Trophoblast cell (in vitro differentiated cells and primary cell): Measurements from ENCODE around the gene PLXDC2.

Experiments
- DNase-seq, 2 donors: peaks; one replicate each; pipeline ENCODE4 v3.0.0-alpha.2; 2016
- H2AFZ ChIP-seq: 2 replicates; pipeline ENCODE4 v1.6.1; 2013; ENCODE audit warnings: low read length, moderate library complexity, mild to moderate bottlenecking; ENCODE audit not compliant: insufficient read depth, poor library complexity
- H2AK5ac ChIP-seq: 2 replicates; pipeline ENCODE4 v1.6.1; 2013; ENCODE audit warnings: mild to moderate bottlenecking, low read length
- H2BK120ac ChIP-seq: 2 replicates; pipeline ENCODE4 v1.6.1; 2013; ENCODE audit warnings: low read length, mild to moderate bottlenecking, moderate library complexity; ENCODE audit not compliant: insufficient read depth, poor library complexity
- H2BK12ac ChIP-seq: 2 replicates; pipeline ENCODE4 v1.6.1; 2013; ENCODE audit warnings: mild to moderate bottlenecking, low read length, moderate library complexity
- H2BK5ac ChIP-seq: 2 replicates; pipeline ENCODE4 v1.6.1; 2013; ENCODE audit warnings: low read length, low read depth, moderate library complexity, mild to moderate bottlenecking; ENCODE audit not compliant: poor library complexity
- H3K14ac ChIP-seq: 2 replicates; pipeline ENCODE4 v1.6.1; 2013; ENCODE audit warnings: mild to moderate bottlenecking, low read length
- H3K18ac ChIP-seq: 2 replicates; pipeline ENCODE4 v1.6.1; 2013; ENCODE audit warnings: mild to moderate bottlenecking, low read length
- H3K23ac ChIP-seq: 2 replicates; pipeline ENCODE4 v1.6.1; 2013; ENCODE audit warnings: low read length
- H3K27ac ChIP-seq: 2 replicates; pipeline ENCODE4 v1.5.1; 2013; ENCODE audit warnings: low read depth, mild to moderate bottlenecking, inconsistent platforms, low read length, moderate library complexity
- H3K27me3 ChIP-seq: 2 replicates; pipeline ENCODE4 v1.6.1; 2013; ENCODE audit warnings: inconsistent platforms, mild to moderate bottlenecking, low read length, moderate library complexity; ENCODE audit not compliant: insufficient read depth
- H3K36me3 ChIP-seq, 2 experiments: 1 replicate in 1 of 2; 2 replicates in 1 of 2; pipeline ENCODE4 v1.6.1; 2013; ENCODE audit warnings: low read length in 2 of 2, mild to moderate bottlenecking in 2 of 2, moderate library complexity in 1 of 2; ENCODE audit not compliant: insufficient read depth in 2 of 2, control insufficient read depth in 1 of 2
- H3K4ac ChIP-seq: 2 replicates; pipeline ENCODE4 v1.6.1; 2013; ENCODE audit warnings: low read depth, mild to moderate bottlenecking, low read length, moderate library complexity
- H3K4me1 ChIP-seq, 2 experiments: 1 replicate in 1 of 2; 2 replicates in 1 of 2; pipeline ENCODE4 v1.6.1; 2013; ENCODE audit warnings: low read length in 2 of 2, mild to moderate bottlenecking in 2 of 2, moderate library complexity in 1 of 2; ENCODE audit not compliant: insufficient read depth in 2 of 2, control insufficient read depth in 1 of 2
- H3K4me2 ChIP-seq: 2 replicates; pipeline ENCODE4 v1.6.1; 2013; ENCODE audit warnings: inconsistent platforms, mild to moderate bottlenecking, low read length, moderate library complexity
- H3K4me3 ChIP-seq: 2 replicates; pipeline ENCODE4 v1.5.1; 2013; ENCODE audit warnings: mild to moderate bottlenecking, low read depth, low read length, inconsistent platforms
- H3K79me1 ChIP-seq: one replicate; pipeline ENCODE4 v1.6.1; 2013; ENCODE audit warnings: low read length
- H3K79me2 ChIP-seq: 2 replicates; pipeline ENCODE4 v1.6.1; 2013; ENCODE audit warnings: low read length, mild to moderate bottlenecking; ENCODE audit not compliant: control insufficient read depth, insufficient read depth, poor library complexity
- H3K9ac ChIP-seq: 2 replicates; pipeline ENCODE4 v1.6.1; 2013; ENCODE audit warnings: mild to moderate bottlenecking, low read length
- H3K9me3 ChIP-seq: 2 replicates; pipeline ENCODE4 v1.6.1; 2013; ENCODE audit warnings: low read depth, mild to moderate bottlenecking, control low read depth, inconsistent platforms, low read length; ENCODE audit not compliant: insufficient read depth
- H4K12ac ChIP-seq: 2 replicates; pipeline ENCODE4 v1.6.1; 2013; ENCODE audit warnings: low read depth, mild to moderate bottlenecking, low read length, moderate library complexity
- H4K8ac ChIP-seq: 2 replicates; pipeline ENCODE4 v1.6.1; 2013; ENCODE audit warnings: low read depth, mild to moderate bottlenecking, low read length, moderate library complexity
- H4K91ac ChIP-seq: one replicate; pipeline ENCODE4 v1.6.1; 2013; ENCODE audit warnings: low read depth, mild to moderate bottlenecking, low read length, moderate library complexity
- WGBS: extraction: QIAGEN DNeasy Blood & Tissue Kit; methylation state at CpG from one replicate; pipeline ENCODE4 v1.1.7; 2013; ENCODE audit warnings: missing lambda C conversion rate; ENCODE audit not compliant: insufficient read length, insufficient coverage; ENCODE audit errors: extremely low coverage; 5-methylcytosine and 5-hydroxymethylcytosine counted together

The PLXDC2 gene

DNA sequence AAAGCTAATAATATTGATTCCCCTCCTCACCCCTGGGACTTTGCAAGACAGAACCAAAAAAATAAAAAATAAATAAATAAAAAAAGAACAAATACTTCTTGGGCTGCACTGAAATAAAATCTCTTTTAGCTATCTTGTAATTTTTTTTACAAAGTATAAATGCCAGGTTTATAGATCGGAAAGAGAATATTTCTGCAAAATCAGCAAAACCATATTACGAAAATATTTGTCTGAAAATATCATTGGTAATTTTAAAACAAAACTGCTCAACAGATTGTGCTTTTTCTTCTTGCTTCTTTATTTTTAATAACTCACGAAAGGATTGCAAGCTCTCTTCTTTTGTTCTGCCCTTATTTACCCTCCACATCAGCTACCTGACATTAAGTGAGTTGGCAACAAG lies 213.3 kb downstream of the PLXDC2 start:
- H3K4me3 ChIP-seq: no peak overlapping the region
- no peak for DNase-seq
- WGBS: no CpG with 5 or more reads among the region's 3 CpGs
- no peak overlapping the region for H3K23ac ChIP-seq
- H4K12ac ChIP-seq: no peak overlapping the region
- H2AK5ac ChIP-seq: no peak overlapping the region
- H2BK5ac ChIP-seq: no peak overlapping the region
- no peak overlapping the region for H3K4me2 ChIP-seq
- no peak overlapping the region for H3K4ac ChIP-seq
- H3K9me3 ChIP-seq: no peaks in the 10 kb centered on the region
- no peak overlapping the region for H3K27ac ChIP-seq
- H3K14ac ChIP-seq: no peak overlapping the region
- no peak overlapping the region for H3K9ac ChIP-seq
- H2BK12ac ChIP-seq: no peak overlapping the region
- H2AFZ ChIP-seq: no peak overlapping the region
- no peaks in the 10 kb centered on the region for H3K79me2 ChIP-seq
- H3K36me3 ChIP-seq: no peaks in the 10 kb centered on the region
- H3K27me3 ChIP-seq: no peaks in the 10 kb centered on the region
- H4K91ac ChIP-seq: no peak overlapping the region
- H3K4me1 ChIP-seq: no peaks in the 10 kb centered on the region
- no peaks in the 10 kb centered on the region for H3K79me1 ChIP-seq
- H2BK120ac ChIP-seq: no peak overlapping the region
- H3K18ac ChIP-seq: no peak overlapping the region
- H4K8ac ChIP-seq: no peak overlapping the region

DNA sequence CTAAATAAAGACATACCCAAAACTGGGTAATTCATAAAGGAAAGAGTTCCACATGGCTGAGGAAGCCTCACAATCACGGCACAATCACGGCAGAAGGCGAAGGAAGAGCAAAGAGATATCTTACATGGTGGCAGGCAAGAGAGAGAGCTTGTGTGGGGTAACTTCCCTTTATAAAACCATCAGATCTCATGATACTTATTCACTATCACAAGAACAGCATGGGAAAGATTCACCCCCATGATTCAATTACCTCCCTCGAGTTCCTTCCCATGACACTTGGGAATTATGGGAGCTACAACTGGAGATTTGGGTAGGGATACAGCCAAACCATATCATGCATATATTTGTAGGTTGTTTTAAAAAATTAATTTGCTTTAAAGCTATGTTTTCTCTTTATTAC lies 217.2 kb downstream of the PLXDC2 start:
- no peak overlapping the region for H3K14ac ChIP-seq

DNA sequence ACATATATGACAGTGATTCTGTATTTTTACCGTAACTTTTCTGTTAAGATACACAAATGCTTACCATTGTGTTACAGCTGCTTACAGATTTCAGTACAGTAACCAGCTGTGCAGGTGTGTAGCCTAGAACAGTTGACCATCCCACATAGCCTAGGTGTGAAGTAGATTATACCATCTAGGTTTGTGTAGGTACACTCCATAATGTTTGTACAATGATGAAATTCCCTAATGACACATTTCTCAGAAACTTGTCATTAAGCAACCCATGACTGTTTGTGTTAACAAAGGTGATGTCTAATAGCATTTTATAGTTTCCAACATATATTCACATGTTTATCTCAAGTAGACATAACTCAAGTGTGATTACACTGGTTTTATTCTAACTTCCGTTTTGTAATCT lies 218.5 kb downstream of the PLXDC2 start:
- no peak overlapping the region for H3K23ac ChIP-seq
- WGBS: no CpG with 5 or more reads among the region's 2 CpGs

More for the DNA sequence above, 217.2 kb downstream of the PLXDC2 start:
- Histone ChIP-seq H3K9ac (no peak overlapping the region), H2AFZ (no peak overlapping the region), H3K79me1 (no peaks in the 10 kb centered on the region), H3K27ac (no peak overlapping the region), H3K4ac (no peak overlapping the region), H3K79me2 (no peaks in the 10 kb centered on the region), H2BK12ac (no peak overlapping the region), H2BK120ac (no peak overlapping the region), H2AK5ac (no peak overlapping the region), H3K4me2 (no peak overlapping the region), H3K9me3 (no peaks in the 10 kb centered on the region), H4K91ac (no peak overlapping the region), H3K27me3 (no peaks in the 10 kb centered on the region), H3K18ac (no peak overlapping the region), H3K23ac (no peak overlapping the region), H4K12ac (no peak overlapping the region), H4K8ac (no peak overlapping the region), H3K4me1 (no peaks in the 10 kb centered on the region), H3K4me3 (no peak overlapping the region), H2BK5ac (no peak overlapping the region), H3K36me3 (no peaks in the 10 kb centered on the region)
- WGBS: no CpG with 5 or more reads among the region's 4 CpGs
- DNase-seq: no peak

DNA sequence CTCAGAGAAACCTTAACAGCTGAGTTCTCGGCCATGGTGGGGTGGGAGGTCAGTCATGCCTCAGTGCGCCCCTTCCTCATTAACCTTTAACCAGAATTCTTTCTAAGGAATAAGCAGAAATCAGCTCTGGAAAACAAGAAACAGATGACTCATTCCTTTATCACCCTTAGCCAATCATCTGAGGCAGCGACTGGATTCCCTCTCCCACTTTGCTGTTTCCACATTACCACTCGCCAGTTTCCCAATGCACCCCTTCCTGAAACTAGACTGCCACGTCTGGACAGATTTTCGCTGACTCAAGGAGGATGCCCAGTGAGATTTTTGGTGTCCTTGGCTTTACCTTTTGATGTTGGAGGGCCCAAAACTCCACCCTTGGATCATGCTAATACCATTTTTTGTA lies 223.8 kb downstream of the PLXDC2 start:
- Histone ChIP-seq H3K36me3 (no peaks in the 10 kb centered on the region), H2BK5ac (no peak overlapping the region), H3K9ac (no peak overlapping the region), H3K4ac (no peak overlapping the region), H2AK5ac (no peak overlapping the region), H2BK120ac (no peak overlapping the region), H3K23ac (no peak overlapping the region), H3K14ac (no peak overlapping the region), H3K27ac (no peak overlapping the region), H3K79me2 (no peaks in the 10 kb centered on the region), H2AFZ (no peak overlapping the region), H3K4me2 (no peak overlapping the region), H4K12ac (no peak overlapping the region), H2BK12ac (no peak overlapping the region), H3K79me1 (no peaks in the 10 kb centered on the region), H3K18ac (peak overlapping the region; percentile 54), H3K4me1 (peaks cover 0 to 4% of the 10 kb centered on the region in 2 experiments), H3K4me3 (no peak overlapping the region), H3K9me3 (no peaks in the 10 kb centered on the region), H3K27me3 (no peaks in the 10 kb centered on the region), H4K8ac (no peak overlapping the region), H4K91ac (no peak overlapping the region)
- no CpG with 5 or more reads among the region's 6 CpGs for WGBS
- DNase-seq: peak; percentile 4 to 30

More for the DNA sequence above, 218.5 kb downstream of the PLXDC2 start:
- no peak overlapping the region for H3K14ac ChIP-seq
- H2BK5ac ChIP-seq: no peak overlapping the region
- DNase-seq: peak; percentile 35 to 75
- no peak overlapping the region for H4K91ac ChIP-seq
- no peaks in the 10 kb centered on the region for H3K27me3 ChIP-seq
- H3K4me1 ChIP-seq: no peaks in the 10 kb centered on the region
- H3K4me2 ChIP-seq: no peak overlapping the region
- no peak overlapping the region for H2AFZ ChIP-seq
- no peak overlapping the region for H4K8ac ChIP-seq
- no peaks in the 10 kb centered on the region for H3K9me3 ChIP-seq
- H3K79me1 ChIP-seq: no peaks in the 10 kb centered on the region
- H3K36me3 ChIP-seq: no peaks in the 10 kb centered on the region
- no peak overlapping the region for H3K9ac ChIP-seq
- H3K4ac ChIP-seq: no peak overlapping the region
- H3K18ac ChIP-seq: no peak overlapping the region
- no peak overlapping the region for H3K4me3 ChIP-seq
- H3K27ac ChIP-seq: no peak overlapping the region
- no peak overlapping the region for H4K12ac ChIP-seq
- H2BK120ac ChIP-seq: no peak overlapping the region
- no peak overlapping the region for H2BK12ac ChIP-seq
- H2AK5ac ChIP-seq: no peak overlapping the region
- H3K79me2 ChIP-seq: no peaks in the 10 kb centered on the region
